Measurements from ENCODE around the gene ITGAV. TPM values are rescaled to one million over a fixed set of nuclear protein-coding genes. Genes with fewer than 3 reads are reported as not detected.

ITGAV gene
- total and polyA plus RNA-seq, 2 of the 4 experiments (the other 2 are of a cell fraction): 45.8 to 181 TPM

- intact Hi-C loops (cut with micrococcal nuclease) (no loop called here), dilution Hi-C loops (cut with HindIII; ENCODE audit: low sequenced_read_pairs, unreplicated experiment) (no loop called here), in situ Hi-C loops (cut with MboI; ENCODE audit: low sequenced_read_pairs) (no loop called here)
- Histone ChIP-seq H4K5ac (ENCODE audit: low read depth, low read length) (no peak overlapping the region), H3K79me1 (ENCODE audit: low read depth in 1 of 2, low read length in 2 of 2) (peaks cover 9 to 50% of the 10 kb centered on the region in 2 experiments; a peak in 2 of 4 replicates), H3K4me1 (ENCODE audit: control insufficient read depth, insufficient read depth, low read length) (peaks cover 8% of the 10 kb centered on the region), H4K91ac (ENCODE audit: insufficient read depth, low read depth, low read length) (no peak overlapping the region), H4K8ac (ENCODE audit: low read depth in 2 of 2, low read length in 2 of 2) (no peak overlapping the region), H3K23ac (ENCODE audit: low read depth, low read length) (no peak overlapping the region; the same call in 1 of the 2 replicates), H3K4ac (ENCODE audit: low read depth, low read length) (no peak overlapping the region), H3K14ac (replicated peaks; ENCODE audit: low read depth, low read length) (no peak overlapping the region), H2BK120ac (ENCODE audit: low read depth, low read length) (no peak overlapping the region), H3K4me2 (ENCODE audit: low read depth, low read length) (peak overlapping the region; percentile 34), H4K20me1 (ENCODE audit: insufficient read depth, low read length) (no peaks in the 10 kb centered on the region; the same call in 1 of the 2 replicates), H2AFZ (replicated peaks; ENCODE audit: low read length, poor library complexity) (no peak overlapping the region), H3K27me3 (ENCODE audit: control insufficient read depth, insufficient read depth, low read length) (no peaks in the 10 kb centered on the region), H3K9me3 (ENCODE audit: control insufficient read depth, insufficient read depth, low read length) (no peaks in the 10 kb centered on the region), H2AK9ac (replicated peaks; ENCODE audit: low read depth, low read length, poor library complexity) (no peak overlapping the region), H3K9me1 (ENCODE audit: insufficient read depth, low read length) (0 out of 2 replicates have a peak, but pooled peaks cover 5% of the 10 kb centered on the region), H2BK5ac (ENCODE audit: low read depth, low read length, poor library complexity, severe bottlenecking) (no peak overlapping the region), H3K27ac (ENCODE audit: insufficient read depth, low read length) (no peak overlapping the region), H3K4me3 (ENCODE audit: insufficient read depth, low read depth, low read length) (0 out of 2 replicates have a peak overlapping the region, but pooled peaks have one; percentile 3), H2AK5ac (ENCODE audit: low read depth, low read length) (no peak overlapping the region), H2BK15ac (ENCODE audit: low read depth, low read length) (no peak overlapping the region), H3K9ac (ENCODE audit: low read depth, low read length) (no peak overlapping the region), H3K56ac (ENCODE audit: extremely low read depth, insufficient read depth, low read length) (no peak overlapping the region), H3K18ac (ENCODE audit: low read depth, low read length) (no peak overlapping the region), H3K36me3 (ENCODE audit: control insufficient read depth, insufficient read depth, low read length) (no peaks in the 10 kb centered on the region), H2BK20ac (ENCODE audit: low read depth, low read length) (no peak overlapping the region)
- POLR2A ChIA-PET (ENCODE audit: unreplicated experiment): no interaction called here
- ATAC-seq (ENCODE audit: low read depth): no peak
- CTCF ChIA-PET: interaction anchor here (0.7 kb wide), 1 partner anchor 9 kb away, joined by 3 read pairs; no protein-coding TSS in a partner anchor
- BruUV-seq (replicated peaks): no TSS peak
- no CpG with 5 or more reads among the region's 5 CpGs for WGBS, 2 experiments (ENCODE audit: extremely low coverage in 2 of 2, insufficient read length in 1 of 2)
- peak; percentile 32 for DNase-seq
- no peak for TF ChIP-seq CTCF (conservative IDR thresholded peaks at IDR 0.05; ENCODE audit: low read depth, low read length)
- TF ChIP-seq FOS (IDR thresholded peaks at IDR 0.05; ENCODE audit: low read depth, low read length): no peak
- no peak for TF ChIP-seq ELK1 (IDR thresholded peaks at IDR 0.05; ENCODE audit: borderline replicate concordance, low read depth, low read length)
- no peak for TF ChIP-seq RCOR1 (IDR thresholded peaks at IDR 0.05; ENCODE audit: insufficient replicate concordance, low read length)
- TF ChIP-seq NFE2L2 (IDR thresholded peaks at IDR 0.05; ENCODE audit: low read depth, low read length): no peak
- TF ChIP-seq RAD21 (IDR thresholded peaks at IDR 0.05; ENCODE audit: low read length): no peak
- no peak for TF ChIP-seq SMC3 (IDR thresholded peaks at IDR 0.05; ENCODE audit: low read depth, low read length)
- no peak for TF ChIP-seq MAZ (IDR thresholded peaks at IDR 0.05; ENCODE audit: borderline replicate concordance, low read depth, low read length)
Observed at GRCh38 chr2:186592137-186592875, 2.5 kb downstream of the ITGAV start.
